GM18909 (cell line): ENCODE data around the gene MGRN1.

Source experiments
- ATAC-seq: cut with Tn5 transposase; IDR thresholded peaks from one replicate; pipeline ENCODE4 v1.9.1; 2021; ENCODE audit warnings: mild to moderate bottlenecking; ENCODE audit not compliant: unreplicated experiment, poor library complexity

Gene MGRN1

GRCh38 chr16:4684058-4684715, 59.6 kb downstream of the MGRN1 start:
- no peak for ATAC-seq

- ATAC-seq: no peak
These were observed 60.1 kb downstream of the MGRN1 start for GRCh38 chr16:4684763-4685162.

- ATAC-seq: no peak
These were observed 60.7 kb downstream of the MGRN1 start for GRCh38 chr16:4685292-4685691.

- ATAC-seq: no peak
These were observed 61.3 kb downstream of the MGRN1 start for GRCh38 chr16:4685776-4686496.

- no peak for ATAC-seq
These were observed 62.0 kb downstream of the MGRN1 start for GRCh38 chr16:4686497-4687210.

GRCh38 chr16:4687416-4687815, 62.8 kb downstream of the MGRN1 start:
- ATAC-seq: no peak

- no peak for ATAC-seq
These were observed 63.5 kb downstream of the MGRN1 start for GRCh38 chr16:4687946-4688673.

- ATAC-seq: no peak
These were observed 64.0 kb downstream of the MGRN1 start for GRCh38 chr16:4688674-4689045.

GRCh38 chr16:4689091-4689671, 64.6 kb downstream of the MGRN1 start:
- no peak for ATAC-seq

- ATAC-seq: no peak
These were observed 65.5 kb downstream of the MGRN1 start for GRCh38 chr16:4689864-4690704.

GRCh38 chr16:4690946-4691665, 66.5 kb downstream of the MGRN1 start:
- ATAC-seq: no peak

- ATAC-seq: no peak
These were observed 67.2 kb downstream of the MGRN1 start for GRCh38 chr16:4691666-4692412.

GRCh38 chr16:4692460-4693295, 68.1 kb downstream of the MGRN1 start:
- peak; percentile 15 for ATAC-seq

- peak; percentile 91 for ATAC-seq
These were observed 68.8 kb downstream of the MGRN1 start, which contains the start of gene NUDT16L1 for GRCh38 chr16:4693296-4693955. NUDT16L1 (plus strand) TSS chr16:4693562; CDS start chr16:4693727, 165 bp downstream.

- ATAC-seq: peak; percentile 11
These were observed 69.5 kb downstream of the MGRN1 start for GRCh38 chr16:4693956-4694641.
